HL-60 (cell line): ENCODE data around the gene KISS1.

Experiments
- POLR2AphosphoS5 ChIP-seq: IDR thresholded peaks from 2 replicates; pipeline ENCODE4 v1.6.1; 2012; ENCODE audit warnings: low read depth
- TF ChIP-seq, protein P1 (sequence below): IDR thresholded peaks from one replicate; pipeline ENCODE4 v1.5.1; 2011; ENCODE audit warnings: low read length, control low read depth, inconsistent platforms; ENCODE audit not compliant: insufficient read depth

DNA sequence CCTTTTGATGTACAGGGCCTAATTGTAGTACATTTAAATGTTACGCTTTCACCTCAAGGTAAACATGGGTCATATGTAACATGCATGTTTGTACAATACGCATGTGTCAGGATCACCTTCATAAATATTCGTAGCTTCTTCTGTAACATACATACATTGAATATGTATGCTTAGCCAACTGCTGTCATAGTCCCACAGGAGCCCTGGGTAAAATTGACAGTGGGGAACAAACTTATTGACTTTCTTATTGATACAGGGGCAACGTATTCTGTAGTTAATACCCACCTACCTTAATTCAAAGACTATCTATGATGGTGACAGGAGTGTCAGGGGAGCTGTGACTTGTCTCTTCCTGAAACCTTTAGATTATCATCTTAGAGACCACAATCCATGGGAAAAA, 26.4 kb downstream of the KISS1 start:
- TF ChIP-seq, protein P1, sequence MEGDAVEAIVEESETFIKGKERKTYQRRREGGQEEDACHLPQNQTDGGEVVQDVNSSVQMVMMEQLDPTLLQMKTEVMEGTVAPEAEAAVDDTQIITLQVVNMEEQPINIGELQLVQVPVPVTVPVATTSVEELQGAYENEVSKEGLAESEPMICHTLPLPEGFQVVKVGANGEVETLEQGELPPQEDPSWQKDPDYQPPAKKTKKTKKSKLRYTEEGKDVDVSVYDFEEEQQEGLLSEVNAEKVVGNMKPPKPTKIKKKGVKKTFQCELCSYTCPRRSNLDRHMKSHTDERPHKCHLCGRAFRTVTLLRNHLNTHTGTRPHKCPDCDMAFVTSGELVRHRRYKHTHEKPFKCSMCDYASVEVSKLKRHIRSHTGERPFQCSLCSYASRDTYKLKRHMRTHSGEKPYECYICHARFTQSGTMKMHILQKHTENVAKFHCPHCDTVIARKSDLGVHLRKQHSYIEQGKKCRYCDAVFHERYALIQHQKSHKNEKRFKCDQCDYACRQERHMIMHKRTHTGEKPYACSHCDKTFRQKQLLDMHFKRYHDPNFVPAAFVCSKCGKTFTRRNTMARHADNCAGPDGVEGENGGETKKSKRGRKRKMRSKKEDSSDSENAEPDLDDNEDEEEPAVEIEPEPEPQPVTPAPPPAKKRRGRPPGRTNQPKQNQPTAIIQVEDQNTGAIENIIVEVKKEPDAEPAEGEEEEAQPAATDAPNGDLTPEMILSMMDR = no peak
- TF ChIP-seq POLR2AphosphoS5 = no peak
